ENCODE measurements around the gene P4HB. TPM values are rescaled to one million over a fixed set of nuclear protein-coding genes. Genes with fewer than 3 reads are reported as not detected.

P4HB gene
- total and polyA plus RNA-seq, 2 of the 4 experiments (the other 2 are of a cell fraction), result 599 to 932 TPM

- H2BK15ac ChIP-seq (ENCODE audit: low read depth, low read length), result no peak overlapping the region
- BruUV-seq (replicated peaks), result no TSS peak
- H2AK9ac ChIP-seq (replicated peaks; ENCODE audit: low read depth, low read length, poor library complexity), result no peak overlapping the region
- no peak overlapping the region for H3K4me2 ChIP-seq (ENCODE audit: low read depth, low read length)
- no peak overlapping the region for H3K56ac ChIP-seq (ENCODE audit: extremely low read depth, insufficient read depth, low read length)
- no peak overlapping the region for H2BK120ac ChIP-seq (ENCODE audit: low read depth, low read length)
- TF ChIP-seq FOS (IDR thresholded peaks at IDR 0.05; ENCODE audit: low read depth, low read length) (no peak), CTCF (conservative IDR thresholded peaks at IDR 0.05; ENCODE audit: low read depth, low read length) (no peak), ELK1 (IDR thresholded peaks at IDR 0.05; ENCODE audit: borderline replicate concordance, low read depth, low read length) (no peak), MAFK (IDR thresholded peaks at IDR 0.05; ENCODE audit: low read depth, low read length) (no peak), RFX5 (IDR thresholded peaks at IDR 0.05; ENCODE audit: low read depth, low read length) (no peak), POLR2A (IDR thresholded peaks at IDR 0.05; ENCODE audit: low read depth, low read length) (no peak), CEBPB (IDR thresholded peaks at IDR 0.05; ENCODE audit: low read depth, low read length) (no peak)
- dilution Hi-C loops (cut with HindIII; ENCODE audit: low sequenced_read_pairs, unreplicated experiment), result no loop called here
- in situ Hi-C loops (cut with MboI; ENCODE audit: low sequenced_read_pairs), result no loop called here
- ATAC-seq (ENCODE audit: low read depth) (no peak), DNase-seq (no peak)
- no peaks in the 10 kb centered on the region for H3K27me3 ChIP-seq (ENCODE audit: control insufficient read depth, insufficient read depth, low read length)
- no peak overlapping the region for H3K4me3 ChIP-seq (ENCODE audit: insufficient read depth, low read depth, low read length)
- no peak overlapping the region for H2AK5ac ChIP-seq (ENCODE audit: low read depth, low read length)
- peaks cover 48 to 68% of the 10 kb centered on the region in 2 experiments for H3K79me1 ChIP-seq (ENCODE audit: low read depth in 1 of 2, low read length in 2 of 2)
- no peak overlapping the region for H4K5ac ChIP-seq (ENCODE audit: low read depth, low read length)
- peaks cover 19% of the 10 kb centered on the region for H4K20me1 ChIP-seq (ENCODE audit: insufficient read depth, low read length)
- H3K9me3 ChIP-seq (ENCODE audit: control insufficient read depth, insufficient read depth, low read length), result no peaks in the 10 kb centered on the region
- H3K36me3 ChIP-seq (ENCODE audit: control insufficient read depth, insufficient read depth, low read length), result peaks cover 54% of the 10 kb centered on the region
- intact Hi-C loops (cut with micrococcal nuclease), result no loop called here
- no peak overlapping the region for H3K4ac ChIP-seq (ENCODE audit: low read depth, low read length)
- H3K9ac ChIP-seq (ENCODE audit: low read depth, low read length), result no peak overlapping the region
- H4K8ac ChIP-seq (ENCODE audit: low read depth in 2 of 2, low read length in 2 of 2), result no peak overlapping the region
- CTCF ChIA-PET, result no interaction called here
- no peak overlapping the region for H3K23ac ChIP-seq (ENCODE audit: low read depth, low read length)
- no peak overlapping the region for H4K91ac ChIP-seq (ENCODE audit: insufficient read depth, low read depth, low read length)
- no peak overlapping the region for H3K14ac ChIP-seq (replicated peaks; ENCODE audit: low read depth, low read length)
- no peak overlapping the region for H2AFZ ChIP-seq (replicated peaks; ENCODE audit: low read length, poor library complexity)
- H3K4me1 ChIP-seq (ENCODE audit: control insufficient read depth, insufficient read depth, low read length), result no peaks in the 10 kb centered on the region; the same call in 1 of the 2 replicates
- POLR2A ChIA-PET (ENCODE audit: unreplicated experiment), result no interaction called here
- no peak overlapping the region for H2BK5ac ChIP-seq (ENCODE audit: low read depth, low read length, poor library complexity, severe bottlenecking)
- H3K9me1 ChIP-seq (ENCODE audit: insufficient read depth, low read length), result no peaks in the 10 kb centered on the region
- H3K27ac ChIP-seq (ENCODE audit: insufficient read depth, low read length), result no peak overlapping the region
- 100% methylated on average over 6 of the region's 11 CpGs; no CpG with 5 or more reads in 1 of the 2 experiments for WGBS, 2 experiments (ENCODE audit: extremely low coverage in 2 of 2, insufficient read length in 1 of 2)
- H3K18ac ChIP-seq (ENCODE audit: low read depth, low read length), result no peak overlapping the region
- no peak overlapping the region for H2BK20ac ChIP-seq (ENCODE audit: low read depth, low read length)
Measured at GRCh38 chr17:81884520-81884919, 24.2 kb upstream of the P4HB start.
